Brain microvascular endothelial cell (primary cell): ENCODE data around the gene PPFIA2.

Experiments used
- DNase-seq: peaks from one replicate; pipeline ENCODE4 v3.0.0-alpha.2; 2020
- H3K27ac ChIP-seq: fragments of 250-450 bp; sonication (Bioruptor Pico); 2 replicates; pipeline ENCODE4 v1.5.1; 2020; ENCODE audit warnings: mild to moderate bottlenecking, moderate library complexity
- H3K27me3 ChIP-seq: fragments of 250-450 bp; sonication (Bioruptor Pico); replicated peaks from 2 replicates; pipeline ENCODE4 v1.5.1; 2020; ENCODE audit warnings: mild to moderate bottlenecking
- H3K36me3 ChIP-seq: fragments of 250-450 bp; sonication (Bioruptor Pico); replicated peaks from 2 replicates; pipeline ENCODE4 v1.5.1; 2020; ENCODE audit warnings: mild to moderate bottlenecking
- H3K4me3 ChIP-seq: 2 replicates; pipeline ENCODE4 v1.5.1; 2011; ENCODE audit warnings: low read depth, mild to moderate bottlenecking, control low read depth, low read length, moderate library complexity
- in situ Hi-C: cut with HindIII; loops from 2 replicates; pipeline ENCODE4 v1.10.0; 2017; ENCODE audit warnings: low sequenced_read_pairs, low pct_ligation_motif_present
- TF ChIP-seq, protein P1 (sequence below): IDR thresholded peaks from 2 replicates; pipeline ENCODE4 v1.5.1; 2011; ENCODE audit warnings: low read depth, mild to moderate bottlenecking, moderate library complexity, low read length, control low read depth, inconsistent platforms; ENCODE audit errors: missing control alignments

PPFIA2 gene

DNA sequence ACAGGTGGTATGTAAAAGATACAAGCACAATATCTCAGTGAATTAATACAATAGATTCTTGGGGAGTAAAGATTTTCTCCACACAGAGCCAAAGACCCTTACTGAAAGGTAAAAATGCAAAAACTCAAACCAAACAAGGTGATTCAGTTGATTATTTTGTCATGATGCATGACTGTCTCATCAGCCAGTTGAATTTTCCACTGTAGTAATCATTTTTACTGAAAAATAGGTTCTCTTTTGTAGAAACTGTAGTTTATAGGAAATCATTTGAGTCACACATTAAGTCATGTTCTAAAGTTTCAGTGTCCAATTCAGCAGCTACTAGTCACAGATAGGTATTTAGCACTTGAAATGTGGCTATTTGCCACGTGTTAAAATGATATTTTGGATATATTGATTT, 53.6 kb downstream of the PPFIA2 start:
- H3K36me3 ChIP-seq = no peaks in the 10 kb centered on the region
- TF ChIP-seq, protein P1, sequence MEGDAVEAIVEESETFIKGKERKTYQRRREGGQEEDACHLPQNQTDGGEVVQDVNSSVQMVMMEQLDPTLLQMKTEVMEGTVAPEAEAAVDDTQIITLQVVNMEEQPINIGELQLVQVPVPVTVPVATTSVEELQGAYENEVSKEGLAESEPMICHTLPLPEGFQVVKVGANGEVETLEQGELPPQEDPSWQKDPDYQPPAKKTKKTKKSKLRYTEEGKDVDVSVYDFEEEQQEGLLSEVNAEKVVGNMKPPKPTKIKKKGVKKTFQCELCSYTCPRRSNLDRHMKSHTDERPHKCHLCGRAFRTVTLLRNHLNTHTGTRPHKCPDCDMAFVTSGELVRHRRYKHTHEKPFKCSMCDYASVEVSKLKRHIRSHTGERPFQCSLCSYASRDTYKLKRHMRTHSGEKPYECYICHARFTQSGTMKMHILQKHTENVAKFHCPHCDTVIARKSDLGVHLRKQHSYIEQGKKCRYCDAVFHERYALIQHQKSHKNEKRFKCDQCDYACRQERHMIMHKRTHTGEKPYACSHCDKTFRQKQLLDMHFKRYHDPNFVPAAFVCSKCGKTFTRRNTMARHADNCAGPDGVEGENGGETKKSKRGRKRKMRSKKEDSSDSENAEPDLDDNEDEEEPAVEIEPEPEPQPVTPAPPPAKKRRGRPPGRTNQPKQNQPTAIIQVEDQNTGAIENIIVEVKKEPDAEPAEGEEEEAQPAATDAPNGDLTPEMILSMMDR = no peak
- no peaks in the 10 kb centered on the region for H3K27me3 ChIP-seq
- in situ Hi-C loops = no loop called here
- DNase-seq = no peak
- no peak overlapping the region for H3K4me3 ChIP-seq
- H3K27ac ChIP-seq = no peak overlapping the region

DNA sequence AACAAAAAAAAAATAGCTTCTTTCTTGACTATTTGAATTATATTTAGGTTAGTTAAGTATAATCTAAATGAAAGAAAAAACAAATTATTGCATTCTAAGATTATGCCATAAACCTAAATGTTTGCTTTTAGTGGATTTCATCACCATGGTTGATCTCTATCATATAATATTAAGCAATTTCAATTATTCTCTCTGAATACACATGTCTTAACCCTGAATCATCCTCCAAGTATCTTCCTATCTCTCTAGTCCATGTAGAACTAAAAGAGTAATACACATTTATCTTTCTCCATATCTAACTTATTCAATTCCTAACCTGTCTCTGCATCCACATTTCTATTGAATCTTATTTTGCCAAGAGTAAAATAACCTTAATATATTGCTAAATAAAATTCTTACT, 59.6 kb downstream of the PPFIA2 start:
- in situ Hi-C loops = no loop called here
- TF ChIP-seq, protein P1 = no peak
- DNase-seq = no peak

DNA sequence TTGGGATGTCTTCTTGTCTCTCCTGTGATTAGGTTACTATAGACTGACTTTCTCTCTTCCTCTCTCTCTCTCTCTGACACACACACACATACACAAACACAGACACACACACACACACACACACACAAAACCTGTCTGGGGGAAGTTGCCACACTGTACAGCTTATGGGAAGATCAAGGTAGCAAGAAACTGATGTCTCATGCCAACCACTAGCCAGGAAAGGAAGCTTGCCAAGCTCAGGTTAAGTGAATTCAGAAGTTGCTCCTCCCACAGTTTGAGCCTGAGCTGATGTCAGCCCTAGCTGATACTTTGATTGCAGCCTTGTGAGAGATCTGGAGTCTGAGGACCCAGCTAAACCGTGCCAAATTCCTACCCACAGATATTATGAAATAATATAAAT, 67.1 kb downstream of the PPFIA2 start:
- no peak overlapping the region for H3K4me3 ChIP-seq
- no peak for DNase-seq
- H3K27ac ChIP-seq = no peak overlapping the region
- no peaks in the 10 kb centered on the region for H3K36me3 ChIP-seq
- in situ Hi-C loops = no loop called here
- no peaks in the 10 kb centered on the region for H3K27me3 ChIP-seq
- TF ChIP-seq, protein P1 = no peak

More for the DNA sequence above, 59.6 kb downstream of the PPFIA2 start:
- no peak overlapping the region for H3K27ac ChIP-seq
- no peak overlapping the region for H3K4me3 ChIP-seq
- no peaks in the 10 kb centered on the region for H3K36me3 ChIP-seq
- no peaks in the 10 kb centered on the region for H3K27me3 ChIP-seq

DNA sequence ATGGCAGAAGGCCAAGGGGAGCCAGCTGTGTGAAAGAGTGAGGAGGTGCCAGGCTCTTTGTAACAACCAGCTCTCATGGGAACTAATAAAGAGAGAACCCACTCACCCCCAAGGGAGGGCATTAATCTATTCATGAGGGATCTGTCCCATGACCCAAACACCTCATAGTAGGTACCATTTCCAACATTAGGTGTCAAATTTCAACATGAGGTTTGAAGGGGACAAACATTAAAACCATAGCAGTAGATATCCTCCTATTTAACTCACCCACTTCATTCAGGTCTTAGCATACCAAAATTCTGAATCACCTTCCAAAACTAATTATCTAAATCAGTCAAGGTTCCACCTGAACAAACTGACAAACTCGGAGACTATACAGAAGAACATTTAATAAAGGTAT, 75.3 kb downstream of the PPFIA2 start:
- no peak for DNase-seq
- Histone ChIP-seq H3K27ac (no peak overlapping the region), H3K36me3 (no peaks in the 10 kb centered on the region), H3K27me3 (no peaks in the 10 kb centered on the region), H3K4me3 (no peak overlapping the region)
- TF ChIP-seq, protein P1 = no peak
- in situ Hi-C loops = no loop called here

DNA sequence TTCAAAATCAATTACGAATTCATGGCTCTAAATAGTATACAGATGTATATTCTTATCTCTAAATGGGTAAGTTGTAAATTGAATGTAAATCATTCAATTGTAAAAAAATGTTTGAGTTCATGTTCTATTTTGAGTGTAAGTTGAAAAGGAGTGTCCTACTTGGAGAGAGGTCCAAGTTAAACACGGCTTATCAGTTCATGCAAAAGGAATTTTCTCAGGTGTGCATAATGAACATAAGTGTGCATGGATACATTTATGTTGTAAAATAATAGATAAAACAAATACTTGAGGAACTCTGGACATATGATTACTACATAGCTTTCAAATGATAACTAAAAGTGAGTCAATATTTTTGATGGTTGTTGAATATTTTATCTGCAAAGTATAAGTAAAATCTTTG, 79.5 kb downstream of the PPFIA2 start:
- in situ Hi-C loops = no loop called here
- TF ChIP-seq, protein P1 = no peak
- DNase-seq = no peak
- Histone ChIP-seq H3K27ac (no peak overlapping the region), H3K36me3 (no peaks in the 10 kb centered on the region), H3K4me3 (no peak overlapping the region), H3K27me3 (no peaks in the 10 kb centered on the region)

DNA sequence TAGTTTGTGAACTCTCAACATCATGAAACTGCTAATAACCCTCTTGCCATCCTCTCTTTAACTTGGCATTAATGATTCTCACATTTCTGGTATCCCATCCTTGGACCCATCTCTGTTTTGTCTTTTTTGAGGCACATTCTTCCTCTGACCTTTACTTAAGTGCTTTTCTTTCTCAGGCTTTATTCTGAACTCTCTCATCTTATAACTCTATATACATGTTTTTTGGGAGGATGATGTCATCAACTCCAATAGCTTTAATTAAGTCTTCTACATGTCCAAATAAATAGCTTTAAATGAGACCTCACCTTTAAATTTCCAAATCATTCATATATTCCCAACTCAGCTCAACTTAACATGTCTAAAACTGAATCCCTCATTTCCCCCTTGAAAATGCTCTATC, 88.4 kb downstream of the PPFIA2 start:
- Histone ChIP-seq H3K27ac (no peak overlapping the region), H3K36me3 (no peaks in the 10 kb centered on the region), H3K4me3 (no peak overlapping the region), H3K27me3 (no peaks in the 10 kb centered on the region)
- TF ChIP-seq, protein P1 = no peak
- DNase-seq = no peak
- in situ Hi-C loops = no loop called here
